GM10248 (cell line): ENCODE data around the gene RABL3.

Experiments
- CTCF ChIA-PET: fragments of 300-600 bp; sonication (Branson Sonifier 250); formaldehyde crosslinking; extraction: SDS; loops from one replicate; lab custom pipeline; 2021; ENCODE audit warnings: antibody characterized with exemption; lab: Yijun Ruan, JAX
- POLR2A ChIA-PET: fragments of 350-650 bp; sonication (Branson Sonifier 250); formaldehyde crosslinking; extraction: SDS; loops from one replicate; lab custom pipeline; 2020; ENCODE audit warnings: antibody characterized with exemption; lab: Yijun Ruan, JAX
- DNase-seq: peaks from one replicate; pipeline ENCODE4 v3.0.0; 2012; ENCODE audit errors: extremely low spot score
- TF ChIP-seq, protein P1 (sequence below): IDR thresholded peaks from 2 replicates; pipeline ENCODE4 v1.5.1; 2012; ENCODE audit warnings: mild to moderate bottlenecking, low read depth; ENCODE audit errors: extremely low read depth, missing control alignments, control extremely low read depth

The RABL3 gene

DNA sequence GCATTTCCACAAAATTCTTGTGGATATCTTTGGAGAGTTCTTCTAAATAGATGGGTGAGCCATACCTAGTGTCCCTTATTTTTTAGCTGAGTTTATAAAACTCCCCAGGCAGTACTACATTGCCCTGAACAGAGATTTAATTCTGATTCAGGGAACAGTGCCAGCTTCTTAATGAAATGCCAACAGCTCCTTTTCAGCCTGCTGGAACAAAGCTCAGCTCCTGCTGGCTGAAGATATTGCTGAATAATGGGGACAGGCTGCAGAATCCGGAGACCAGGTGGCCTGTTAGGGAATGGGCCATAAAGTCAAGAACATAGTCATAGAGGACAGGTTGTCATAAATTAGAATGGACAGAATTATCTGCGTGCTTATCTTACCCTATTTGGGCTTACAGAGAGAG, 69.2 kb downstream of the RABL3 start:
- no peak for DNase-seq
- ChIA-PET CTCF (interaction anchor here (1.0 to 2.3 kb wide), 2 partner anchors 11 to 15 kb away, joined by 3 to 8 read pairs; no protein-coding TSS in a partner anchor), POLR2A (no interaction called here)
- TF ChIP-seq, protein P1, sequence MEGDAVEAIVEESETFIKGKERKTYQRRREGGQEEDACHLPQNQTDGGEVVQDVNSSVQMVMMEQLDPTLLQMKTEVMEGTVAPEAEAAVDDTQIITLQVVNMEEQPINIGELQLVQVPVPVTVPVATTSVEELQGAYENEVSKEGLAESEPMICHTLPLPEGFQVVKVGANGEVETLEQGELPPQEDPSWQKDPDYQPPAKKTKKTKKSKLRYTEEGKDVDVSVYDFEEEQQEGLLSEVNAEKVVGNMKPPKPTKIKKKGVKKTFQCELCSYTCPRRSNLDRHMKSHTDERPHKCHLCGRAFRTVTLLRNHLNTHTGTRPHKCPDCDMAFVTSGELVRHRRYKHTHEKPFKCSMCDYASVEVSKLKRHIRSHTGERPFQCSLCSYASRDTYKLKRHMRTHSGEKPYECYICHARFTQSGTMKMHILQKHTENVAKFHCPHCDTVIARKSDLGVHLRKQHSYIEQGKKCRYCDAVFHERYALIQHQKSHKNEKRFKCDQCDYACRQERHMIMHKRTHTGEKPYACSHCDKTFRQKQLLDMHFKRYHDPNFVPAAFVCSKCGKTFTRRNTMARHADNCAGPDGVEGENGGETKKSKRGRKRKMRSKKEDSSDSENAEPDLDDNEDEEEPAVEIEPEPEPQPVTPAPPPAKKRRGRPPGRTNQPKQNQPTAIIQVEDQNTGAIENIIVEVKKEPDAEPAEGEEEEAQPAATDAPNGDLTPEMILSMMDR, result no peak

DNA sequence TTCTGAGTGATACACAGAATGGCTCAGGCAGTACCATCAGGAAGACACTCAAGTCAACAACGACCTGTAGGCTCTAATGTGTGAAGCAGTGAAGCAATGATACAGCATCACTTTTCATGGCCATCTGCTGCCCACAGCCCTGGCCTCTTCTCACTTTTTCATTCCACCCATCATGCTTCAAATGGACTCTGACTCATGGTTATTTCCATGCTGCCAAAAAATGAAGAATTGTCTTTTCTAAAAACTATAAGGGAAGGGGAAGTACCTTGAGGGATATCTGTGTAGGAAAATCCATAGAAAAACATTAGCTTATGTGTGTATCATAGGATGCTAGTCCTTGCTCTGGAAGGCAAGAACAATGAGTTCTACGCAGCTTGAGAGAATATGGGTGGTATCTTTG, 71.7 kb downstream of the RABL3 start:
- CTCF ChIA-PET, result no interaction called here

DNA sequence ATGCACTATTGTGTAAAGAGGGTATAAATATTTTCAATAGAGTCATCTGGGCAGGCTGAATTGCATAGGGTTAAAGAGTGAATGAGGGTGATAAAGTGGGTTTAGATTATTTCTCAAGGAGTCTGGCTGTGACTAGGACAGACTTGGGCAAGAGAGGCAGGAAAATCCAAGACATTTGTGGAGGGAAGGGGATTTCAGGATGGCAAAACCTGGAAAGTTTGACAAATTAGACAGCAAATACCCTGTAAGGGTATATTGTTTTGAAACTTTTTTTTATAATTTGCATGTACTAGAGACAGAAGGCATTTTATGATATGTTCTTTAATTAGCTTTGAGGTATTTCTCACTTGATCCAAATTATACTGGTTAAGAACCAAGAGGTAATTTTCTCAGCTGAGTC, 77.4 kb downstream of the RABL3 start:
- TF ChIP-seq, protein P1, result no peak
- CTCF ChIA-PET, result no interaction called here

More for the DNA sequence above, 71.7 kb downstream of the RABL3 start:
- no peak for DNase-seq
- POLR2A ChIA-PET, result no interaction called here
- TF ChIP-seq, protein P1, result no peak

DNA sequence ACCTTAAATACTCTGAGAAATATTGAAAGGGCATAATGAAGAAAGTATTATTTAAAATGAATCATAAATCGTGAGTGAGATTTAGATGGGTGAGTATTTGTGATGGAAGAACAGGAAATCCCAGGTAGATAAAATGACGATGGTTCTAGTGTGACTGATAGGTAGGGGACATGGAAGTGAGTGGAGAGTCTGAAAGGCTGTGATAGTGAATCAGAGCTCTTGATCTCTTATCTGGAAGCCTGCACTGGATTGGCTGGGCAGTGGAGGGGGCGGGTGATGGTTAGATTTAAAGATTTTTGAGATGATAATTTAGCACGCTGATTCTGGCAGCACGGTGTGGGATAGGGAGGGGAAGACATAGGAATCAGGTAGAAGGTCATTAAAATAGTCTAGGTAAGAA, 80.4 kb downstream of the RABL3 start:
- CTCF ChIA-PET, result interaction anchor here (1.5 kb wide), 1 partner anchor 12 kb away, joined by 3 read pairs; no protein-coding TSS in a partner anchor
- DNase-seq, result no peak
- POLR2A ChIA-PET, result no interaction called here
- TF ChIP-seq, protein P1, result no peak

More for the DNA sequence above, 77.4 kb downstream of the RABL3 start:
- DNase-seq, result no peak
- POLR2A ChIA-PET, result no interaction called here

DNA sequence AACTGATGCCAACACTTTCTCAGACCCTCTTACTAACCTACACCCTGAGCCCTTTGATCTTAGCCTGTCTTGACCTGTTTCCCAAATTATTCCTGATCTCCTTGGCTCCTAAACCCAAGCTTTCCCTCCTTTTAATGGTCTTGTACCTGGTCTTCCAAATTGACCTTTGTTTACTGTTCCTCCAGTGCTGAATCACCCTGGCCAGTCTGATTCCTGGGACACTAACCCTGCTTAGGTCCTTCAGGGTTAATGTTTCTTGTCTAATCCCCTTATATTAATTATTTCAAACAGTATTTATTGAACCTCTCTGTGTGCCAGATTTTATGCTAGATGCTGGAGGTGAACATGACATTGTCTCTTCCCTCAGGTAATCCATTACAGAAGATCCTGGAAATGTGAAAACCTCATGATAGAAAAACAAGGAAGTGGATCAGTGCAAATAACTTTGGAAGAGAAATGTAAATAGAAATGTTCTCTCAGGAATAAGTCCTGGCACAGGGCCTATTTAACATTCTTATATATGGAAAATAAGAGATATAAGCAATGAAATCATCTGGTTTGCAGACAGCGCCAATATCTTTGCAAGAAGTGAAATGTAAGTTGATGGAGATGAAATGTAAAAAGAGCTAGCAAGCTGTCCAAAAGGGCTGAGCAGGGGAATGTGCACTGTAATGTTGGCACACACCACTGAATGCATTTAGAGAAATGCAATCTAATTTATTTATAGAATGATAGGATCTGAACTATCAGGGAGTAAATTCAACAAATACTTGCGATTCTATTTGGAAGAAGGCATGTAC, 81.0 kb downstream of the RABL3 start:
- no peak for DNase-seq
- POLR2A ChIA-PET, result no interaction called here
- CTCF ChIA-PET, result interaction anchor here (1.5 kb wide), 1 partner anchor 12 kb away, joined by 3 read pairs; no protein-coding TSS in a partner anchor
- TF ChIP-seq, protein P1, result no peak

DNA sequence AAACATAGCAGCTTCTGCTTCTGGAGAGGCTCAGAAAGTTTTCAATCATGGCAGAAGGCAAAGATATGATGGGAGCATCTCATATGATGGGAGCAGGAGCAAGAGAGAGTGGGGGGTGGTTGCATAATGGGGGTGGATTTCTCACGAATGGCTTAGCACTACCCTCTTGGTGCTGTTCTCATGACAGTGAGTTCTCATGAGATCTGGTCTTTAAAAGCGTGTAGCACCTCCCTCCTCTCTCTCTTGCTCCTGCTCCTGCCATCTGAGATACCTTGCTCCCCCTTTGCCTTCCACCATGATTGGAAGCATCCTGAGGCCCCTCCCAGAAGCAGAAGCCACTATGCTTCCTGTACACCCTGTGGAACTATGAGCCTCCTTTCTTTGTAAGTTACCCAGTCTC, 82.5 kb downstream of the RABL3 start:
- TF ChIP-seq, protein P1, result no peak
- ChIA-PET CTCF (no interaction called here), POLR2A (no interaction called here)
- no peak for DNase-seq
